ENCODE results near the gene MPO.

Gene MPO

GRCh38 chr17:58268774-58269556 is 11.8 kb downstream of the MPO start:
- Histone ChIP-seq H3K4me2 (ENCODE audit: low read length) (no peak overlapping the region), H3F3A (ENCODE audit: control insufficient read depth, insufficient read depth) (no peaks in the 10 kb centered on the region), H3K4me1 (ENCODE audit: control insufficient read depth, low read length) (no peaks in the 10 kb centered on the region), H3K27me3 (ENCODE audit: control insufficient read depth, low read length) (peaks cover 23% of the 10 kb centered on the region), H4K20me1 (ENCODE audit: control insufficient read depth, insufficient read depth, low read depth, low read length) (no peaks in the 10 kb centered on the region), H3K36me3 (ENCODE audit: control insufficient read depth, low read length) (no peaks in the 10 kb centered on the region), H3K9me2 (replicated peaks; ENCODE audit: control insufficient read depth, low read length) (no peaks in the 10 kb centered on the region), H3K27ac (ENCODE audit: low read depth, low read length) (no peak overlapping the region), H3K9me3 (ENCODE audit: control insufficient read depth, insufficient read depth, low read length) (no peaks in the 10 kb centered on the region), H3K79me2 (ENCODE audit: control insufficient read depth, low read length) (no peaks in the 10 kb centered on the region), H3K4me3 (ENCODE audit: low read length) (no peak overlapping the region)
- TF ChIP-seq, protein P1, sequence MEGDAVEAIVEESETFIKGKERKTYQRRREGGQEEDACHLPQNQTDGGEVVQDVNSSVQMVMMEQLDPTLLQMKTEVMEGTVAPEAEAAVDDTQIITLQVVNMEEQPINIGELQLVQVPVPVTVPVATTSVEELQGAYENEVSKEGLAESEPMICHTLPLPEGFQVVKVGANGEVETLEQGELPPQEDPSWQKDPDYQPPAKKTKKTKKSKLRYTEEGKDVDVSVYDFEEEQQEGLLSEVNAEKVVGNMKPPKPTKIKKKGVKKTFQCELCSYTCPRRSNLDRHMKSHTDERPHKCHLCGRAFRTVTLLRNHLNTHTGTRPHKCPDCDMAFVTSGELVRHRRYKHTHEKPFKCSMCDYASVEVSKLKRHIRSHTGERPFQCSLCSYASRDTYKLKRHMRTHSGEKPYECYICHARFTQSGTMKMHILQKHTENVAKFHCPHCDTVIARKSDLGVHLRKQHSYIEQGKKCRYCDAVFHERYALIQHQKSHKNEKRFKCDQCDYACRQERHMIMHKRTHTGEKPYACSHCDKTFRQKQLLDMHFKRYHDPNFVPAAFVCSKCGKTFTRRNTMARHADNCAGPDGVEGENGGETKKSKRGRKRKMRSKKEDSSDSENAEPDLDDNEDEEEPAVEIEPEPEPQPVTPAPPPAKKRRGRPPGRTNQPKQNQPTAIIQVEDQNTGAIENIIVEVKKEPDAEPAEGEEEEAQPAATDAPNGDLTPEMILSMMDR (IDR thresholded peaks at IDR 0.05; ENCODE audit: low read depth, low read length, poor library complexity, severe bottlenecking), result no peak
- no peak for TF ChIP-seq EZH2phosphoT487 (IDR thresholded peaks at IDR 0.05; ENCODE audit: borderline replicate concordance, low read length)

DNA sequence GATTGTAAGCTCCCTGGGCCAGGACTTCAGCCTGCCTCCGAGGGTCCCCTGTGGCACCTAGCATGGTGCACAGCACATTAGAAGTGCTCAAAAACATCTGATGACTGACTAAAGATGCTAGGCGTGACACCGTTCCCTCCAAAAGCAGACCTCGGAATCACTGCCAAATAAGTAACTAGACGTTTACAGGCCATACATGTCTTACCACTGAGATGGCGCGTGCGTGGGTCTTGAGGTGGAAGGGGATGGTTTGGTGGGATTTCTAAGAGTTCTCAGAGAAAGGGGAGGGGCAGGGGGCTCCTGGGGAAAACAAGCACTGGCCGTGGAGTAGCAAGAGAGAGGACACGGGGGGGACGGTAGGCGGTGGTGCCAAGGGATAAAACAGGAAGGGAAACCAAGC is 12.4 kb downstream of the MPO start:
- Histone ChIP-seq H3K4me3 (ENCODE audit: low read length) (no peak overlapping the region), H3K4me2 (ENCODE audit: low read length) (no peak overlapping the region), H3K27ac (ENCODE audit: low read depth, low read length) (no peak overlapping the region), H3K9me3 (ENCODE audit: control insufficient read depth, insufficient read depth, low read length) (no peaks in the 10 kb centered on the region), H4K20me1 (ENCODE audit: control insufficient read depth, insufficient read depth, low read depth, low read length) (no peaks in the 10 kb centered on the region), H3K79me2 (ENCODE audit: control insufficient read depth, low read length) (no peaks in the 10 kb centered on the region), H3K36me3 (ENCODE audit: control insufficient read depth, low read length) (no peaks in the 10 kb centered on the region), H3K27me3 (ENCODE audit: control insufficient read depth, low read length) (peaks cover 22% of the 10 kb centered on the region), H3K9me2 (replicated peaks; ENCODE audit: control insufficient read depth, low read length) (no peaks in the 10 kb centered on the region), H3K4me1 (ENCODE audit: control insufficient read depth, low read length) (no peaks in the 10 kb centered on the region), H3F3A (ENCODE audit: control insufficient read depth, insufficient read depth) (no peaks in the 10 kb centered on the region)
- TF ChIP-seq, protein P1 (IDR thresholded peaks at IDR 0.05; ENCODE audit: low read depth, low read length, poor library complexity, severe bottlenecking), result no peak
- TF ChIP-seq EZH2phosphoT487 (IDR thresholded peaks at IDR 0.05; ENCODE audit: borderline replicate concordance, low read length), result no peak

- Histone ChIP-seq H3K79me2 (ENCODE audit: control insufficient read depth, low read length) (no peaks in the 10 kb centered on the region), H3F3A (ENCODE audit: control insufficient read depth, insufficient read depth) (no peaks in the 10 kb centered on the region), H4K20me1 (ENCODE audit: control insufficient read depth, insufficient read depth, low read depth, low read length) (no peaks in the 10 kb centered on the region), H3K9me2 (replicated peaks; ENCODE audit: control insufficient read depth, low read length) (no peaks in the 10 kb centered on the region), H3K27ac (ENCODE audit: low read depth, low read length) (no peak overlapping the region), H3K4me1 (ENCODE audit: control insufficient read depth, low read length) (no peaks in the 10 kb centered on the region), H3K4me2 (ENCODE audit: low read length) (no peak overlapping the region), H3K9me3 (ENCODE audit: control insufficient read depth, insufficient read depth, low read length) (no peaks in the 10 kb centered on the region), H3K27me3 (ENCODE audit: control insufficient read depth, low read length) (peaks cover 25% of the 10 kb centered on the region), H3K4me3 (ENCODE audit: low read length) (no peak overlapping the region), H3K36me3 (ENCODE audit: control insufficient read depth, low read length) (no peaks in the 10 kb centered on the region)
- no peak for TF ChIP-seq EZH2phosphoT487 (IDR thresholded peaks at IDR 0.05; ENCODE audit: borderline replicate concordance, low read length)
- TF ChIP-seq, protein P1 (IDR thresholded peaks at IDR 0.05; ENCODE audit: low read depth, low read length, poor library complexity, severe bottlenecking), result no peak
Observed at GRCh38 chr17:58267347-58268324, 13.1 kb downstream of the MPO start.
